Medulla oblongata (tissue), 1 donor: ENCODE data around the gene FETUB.

ENCODE experiments used
- DNase-seq: peaks from one replicate; pipeline ENCODE4 v3.0.0-alpha.2; 2015; ENCODE audit errors: extremely low spot score

The FETUB gene, protein sequence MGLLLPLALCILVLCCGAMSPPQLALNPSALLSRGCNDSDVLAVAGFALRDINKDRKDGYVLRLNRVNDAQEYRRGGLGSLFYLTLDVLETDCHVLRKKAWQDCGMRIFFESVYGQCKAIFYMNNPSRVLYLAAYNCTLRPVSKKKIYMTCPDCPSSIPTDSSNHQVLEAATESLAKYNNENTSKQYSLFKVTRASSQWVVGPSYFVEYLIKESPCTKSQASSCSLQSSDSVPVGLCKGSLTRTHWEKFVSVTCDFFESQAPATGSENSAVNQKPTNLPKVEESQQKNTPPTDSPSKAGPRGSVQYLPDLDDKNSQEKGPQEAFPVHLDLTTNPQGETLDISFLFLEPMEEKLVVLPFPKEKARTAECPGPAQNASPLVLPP

DNA sequence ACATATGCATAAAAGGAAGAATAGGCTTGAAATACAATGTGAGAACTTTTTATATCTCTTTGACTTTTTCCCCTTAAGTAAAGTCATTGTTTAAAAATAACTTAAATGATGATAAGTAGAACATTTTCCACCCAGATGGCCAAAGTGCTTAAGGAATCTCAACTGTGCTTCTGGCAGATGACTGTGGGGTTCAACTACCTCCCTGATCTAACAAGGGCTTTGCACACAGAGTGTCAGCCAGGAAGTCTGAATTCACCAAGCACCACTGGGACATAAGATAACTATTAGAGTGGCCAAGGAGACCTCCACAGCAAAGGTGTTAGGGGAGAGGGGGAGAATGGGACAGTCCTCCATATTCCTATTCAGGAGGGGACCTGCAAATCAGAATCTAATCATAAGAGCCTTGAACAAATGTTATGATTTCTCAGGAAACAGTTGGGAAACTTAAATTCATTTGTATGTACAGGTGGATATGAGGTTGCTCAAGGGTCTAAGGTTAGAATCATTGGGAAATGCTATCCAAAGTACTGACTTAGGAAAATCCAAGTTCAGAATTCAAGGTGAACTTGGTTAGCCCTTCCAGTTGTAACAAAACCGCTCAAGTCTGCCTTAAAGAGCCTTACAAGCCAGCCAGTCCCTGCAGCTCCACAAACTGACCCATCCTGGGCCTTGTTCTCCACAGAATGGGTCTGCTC, at the start of gene FETUB:
Gene FETUB (plus strand): TSS at position 622 of the 695 bp plus-strand sequence. CDS start 62 bp downstream, at position 684.
- DNase-seq: no peak

DNA sequence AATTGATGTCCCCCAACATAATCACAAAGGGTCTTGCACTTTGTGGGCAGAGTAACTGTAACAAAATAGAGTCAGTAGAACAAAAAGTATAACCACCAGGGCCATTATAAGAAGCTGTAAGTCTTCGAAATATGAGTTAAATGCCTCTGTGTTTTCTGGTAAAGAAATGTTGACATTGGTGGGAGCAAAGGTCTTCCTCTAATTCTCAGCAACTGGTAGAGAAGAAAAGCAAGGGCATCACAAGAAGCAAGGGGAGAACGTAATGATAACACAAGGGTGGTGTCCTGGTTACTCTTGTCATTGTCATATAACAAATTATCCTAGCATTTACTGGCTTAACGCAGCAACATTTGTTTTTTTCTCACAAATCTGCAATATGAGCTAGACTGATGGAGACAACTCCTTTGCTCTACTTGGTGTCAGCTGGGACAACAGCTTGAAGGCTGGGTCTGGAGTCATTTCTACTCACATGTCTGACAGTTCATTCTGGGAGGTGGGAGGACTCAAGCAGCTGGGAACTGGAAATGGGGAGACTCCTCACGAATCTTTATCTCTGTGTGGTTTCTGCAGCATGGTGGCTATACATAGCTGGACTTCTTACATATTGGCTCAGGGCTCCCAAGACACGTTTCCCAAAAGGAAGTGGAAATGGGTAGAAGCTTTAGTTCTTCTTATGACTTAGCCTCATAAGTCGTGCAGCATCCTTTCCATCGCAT, 49.5 kb upstream of the FETUB start:
- no peak for DNase-seq

DNA sequence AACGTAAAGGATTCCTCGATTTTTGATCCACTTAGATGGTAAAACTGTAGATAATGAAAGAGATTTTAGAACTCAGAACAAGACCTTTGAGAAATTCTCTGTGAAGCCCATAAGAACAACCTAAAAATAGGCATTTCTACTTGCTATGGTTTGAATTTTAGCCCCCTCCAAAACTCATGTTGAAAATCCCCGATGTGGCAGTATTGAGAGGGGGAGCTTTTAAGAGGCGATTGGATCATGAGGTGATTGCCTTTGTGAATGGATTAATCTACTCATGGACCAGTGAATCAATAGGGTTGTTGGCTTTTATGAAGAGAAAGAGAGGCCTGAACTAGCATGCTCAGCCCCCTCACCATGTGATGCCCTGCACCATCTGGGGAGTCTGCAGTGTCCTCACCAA, 47.5 kb upstream of the FETUB start:
- DNase-seq: no peak

DNA sequence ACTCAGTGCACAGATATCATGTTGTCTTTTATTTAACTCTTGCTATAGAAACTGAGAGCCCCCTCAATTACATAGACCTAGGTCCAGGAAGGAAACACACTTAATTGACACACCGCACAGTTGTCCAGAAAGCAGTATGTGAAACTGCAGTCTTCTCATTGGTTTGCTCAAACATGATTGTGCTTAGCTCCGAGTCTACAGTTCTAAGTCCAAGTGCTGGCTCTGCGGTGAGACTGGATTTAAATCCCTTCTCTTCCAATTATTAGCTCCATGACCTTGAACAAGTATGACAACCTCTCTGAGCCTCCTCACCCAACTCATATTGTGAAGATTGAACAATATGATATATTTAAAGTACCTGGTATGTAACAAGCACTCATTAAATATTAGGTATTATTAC, 46.3 kb upstream of the FETUB start:
- DNase-seq: no peak

DNA sequence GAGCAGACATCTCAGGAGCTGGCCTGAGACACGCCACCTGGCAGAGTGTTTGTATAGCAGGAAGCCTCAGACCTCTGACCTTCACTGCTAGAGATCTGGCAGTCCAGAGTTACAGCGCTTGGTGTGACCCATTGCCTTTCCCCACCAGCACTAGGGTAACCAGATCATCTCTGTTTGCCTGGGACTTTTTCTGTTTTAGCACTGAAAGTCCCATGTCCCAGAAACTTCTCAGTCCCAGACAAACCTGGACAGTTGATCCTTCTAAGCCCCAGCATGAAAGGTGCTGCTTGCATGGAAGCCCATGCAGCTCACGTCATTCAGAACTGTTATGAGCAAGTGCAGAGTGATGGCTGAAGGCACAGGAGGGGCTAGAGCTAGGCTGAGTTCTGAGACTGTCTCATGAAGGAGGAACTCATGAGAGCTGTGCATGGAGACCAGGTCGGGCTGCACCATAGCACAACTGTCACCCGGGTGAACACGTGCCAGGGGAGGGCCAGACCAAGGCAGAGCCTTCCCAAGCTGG, 45.5 kb upstream of the FETUB start:
- no peak for DNase-seq

DNA sequence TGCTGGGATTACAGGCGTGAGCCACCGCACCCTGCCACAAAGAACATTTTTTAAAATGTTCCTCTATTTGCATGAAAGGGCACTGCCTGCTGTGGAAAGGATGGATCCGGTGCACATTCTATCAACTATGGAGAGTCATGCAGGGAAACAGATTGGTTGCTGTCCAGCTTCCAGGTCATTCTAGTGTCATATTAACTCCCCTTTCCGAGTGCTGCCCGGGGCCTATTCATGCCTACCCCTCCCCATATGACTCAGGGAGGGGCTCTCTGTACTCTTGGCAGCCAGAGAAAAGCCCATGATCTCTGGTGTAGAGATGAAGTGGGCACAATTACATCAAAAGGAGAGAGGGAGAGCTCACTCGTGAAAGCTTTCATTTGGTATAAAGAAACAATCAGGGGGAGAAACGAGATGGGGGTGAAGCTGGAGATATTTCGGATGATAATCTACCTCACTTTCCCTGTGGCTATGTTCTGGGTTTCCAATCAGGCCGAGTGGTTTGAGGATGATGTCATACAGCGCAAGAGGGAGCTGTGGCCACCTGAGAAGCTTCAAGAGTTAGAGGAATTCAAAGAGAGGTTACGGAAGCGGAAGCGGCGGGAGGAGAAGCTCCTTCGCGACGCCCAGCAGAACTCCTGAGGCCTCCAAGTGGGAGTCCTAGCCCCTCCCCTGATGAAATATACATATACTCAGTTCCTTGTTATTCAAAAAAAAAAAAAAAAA, 43.5 kb upstream of the FETUB start:
- DNase-seq: no peak

DNA sequence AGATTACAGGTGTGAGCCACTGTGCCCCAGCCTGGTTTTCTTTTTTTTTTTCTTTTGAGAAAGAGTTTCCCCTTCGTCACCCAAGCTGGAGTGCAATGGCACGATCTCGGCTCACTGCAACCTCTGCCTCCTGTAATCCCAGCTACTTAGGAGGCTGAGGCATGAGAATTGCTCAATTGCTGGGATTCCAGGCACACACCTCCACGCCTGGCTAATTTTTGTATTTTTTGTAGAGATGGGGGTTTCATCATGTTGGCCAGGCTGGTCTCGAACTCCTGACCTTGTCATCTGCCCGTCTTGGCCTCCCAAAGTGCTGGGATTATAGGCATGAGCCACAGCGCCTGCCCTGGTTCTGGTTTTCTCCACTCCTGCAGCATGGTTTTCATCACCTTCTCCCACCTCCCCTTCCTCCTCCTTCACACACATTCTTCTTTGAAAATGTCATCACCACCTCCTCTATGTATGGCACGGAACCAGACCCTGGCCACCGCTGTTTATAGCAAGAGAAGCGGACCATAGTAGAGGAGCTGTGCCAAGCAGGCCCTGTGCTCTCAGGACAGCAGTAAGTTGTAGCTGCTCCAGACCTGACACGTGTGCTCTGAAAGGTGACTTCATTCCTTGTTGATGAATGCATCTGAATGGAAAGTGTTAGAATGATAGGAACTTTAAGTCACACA, 42.0 kb upstream of the FETUB start:
- DNase-seq: no peak

DNA sequence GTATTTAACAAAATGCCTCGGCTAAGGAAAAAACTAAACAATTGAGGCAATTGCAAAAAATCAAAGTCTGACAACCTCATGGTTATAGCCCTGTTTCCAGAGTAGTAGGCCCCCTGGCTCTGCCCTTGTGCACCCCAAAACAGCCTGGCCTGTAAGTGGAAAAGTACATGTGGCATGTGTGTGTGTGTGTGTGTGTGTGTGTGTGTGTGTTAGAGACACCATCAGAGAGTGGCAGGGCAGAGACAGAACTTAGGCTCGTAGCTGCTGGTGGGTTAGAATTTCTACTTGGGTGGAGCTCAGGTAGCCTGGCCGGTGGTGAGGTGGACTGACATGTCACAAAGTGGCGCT, 41.4 kb upstream of the FETUB start:
- no peak for DNase-seq

DNA sequence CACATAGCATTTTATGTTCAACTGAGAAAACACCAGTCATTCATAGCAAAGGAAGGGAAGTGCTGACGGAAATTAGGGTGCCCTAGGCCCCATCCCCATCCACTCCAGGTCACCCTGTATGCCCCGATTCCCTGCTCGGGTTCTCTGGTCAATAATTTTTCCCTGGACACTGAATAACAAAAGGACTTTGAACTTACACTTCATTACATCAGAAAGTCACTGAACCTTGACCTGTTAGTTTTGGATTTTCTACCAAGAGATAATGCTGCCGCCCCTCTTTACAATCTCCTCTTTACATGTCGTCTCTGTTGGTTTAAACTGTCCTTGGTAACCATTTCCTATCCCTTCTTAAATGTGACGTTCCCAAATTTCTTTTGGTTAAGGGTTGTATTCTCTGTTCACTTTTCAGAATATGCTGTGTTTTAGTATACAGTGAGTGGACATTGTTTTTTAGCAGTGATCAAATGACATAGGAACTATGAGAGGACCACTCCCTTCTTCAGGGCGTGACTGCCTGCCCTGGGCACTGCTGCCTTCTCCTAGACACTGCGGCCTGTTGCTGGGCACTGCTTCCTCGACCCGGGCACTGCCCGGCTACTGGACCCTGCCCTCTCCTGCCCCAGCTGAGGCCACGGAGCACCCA, 40.9 kb upstream of the FETUB start:
- no peak for DNase-seq

DNA sequence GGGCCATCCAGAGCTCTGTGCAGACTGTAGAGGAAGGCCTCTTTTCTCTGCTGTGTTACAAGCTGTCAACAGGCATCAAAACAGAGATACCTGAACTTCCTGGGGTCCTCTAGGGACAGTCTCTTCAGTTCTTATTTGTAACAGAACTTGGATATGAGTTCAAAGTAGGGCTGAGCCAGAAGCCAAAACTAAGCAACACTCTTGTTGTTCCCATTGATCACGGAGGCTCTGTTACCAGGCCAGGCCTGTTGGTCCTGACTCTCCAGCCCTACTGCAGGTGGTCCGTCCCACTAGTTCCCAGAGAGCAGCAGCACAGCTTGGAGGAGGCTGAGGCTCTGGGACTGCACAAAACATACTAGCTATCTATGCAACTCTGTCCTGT, 40.4 kb upstream of the FETUB start:
- DNase-seq: no peak

DNA sequence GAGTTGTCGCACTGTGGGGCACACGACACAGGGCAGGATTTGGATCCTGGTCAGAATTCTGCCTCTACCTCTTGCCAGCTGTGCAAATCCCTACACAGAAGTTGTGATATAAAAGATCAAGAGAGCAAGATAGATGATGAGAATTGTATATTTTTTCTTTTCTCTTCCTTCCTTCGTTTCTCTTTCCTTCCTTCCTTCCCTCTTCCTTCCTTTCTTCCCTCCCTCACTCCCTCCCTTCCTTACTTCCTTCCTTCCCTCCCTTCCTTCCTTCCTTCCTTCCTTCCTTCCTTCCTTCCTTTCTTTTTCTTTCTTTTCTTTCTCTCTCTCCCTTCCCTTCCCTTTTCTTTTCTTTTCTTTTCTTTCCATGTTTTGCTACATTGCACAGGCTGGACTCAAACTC, 39.3 kb upstream of the FETUB start:
- no peak for DNase-seq

DNA sequence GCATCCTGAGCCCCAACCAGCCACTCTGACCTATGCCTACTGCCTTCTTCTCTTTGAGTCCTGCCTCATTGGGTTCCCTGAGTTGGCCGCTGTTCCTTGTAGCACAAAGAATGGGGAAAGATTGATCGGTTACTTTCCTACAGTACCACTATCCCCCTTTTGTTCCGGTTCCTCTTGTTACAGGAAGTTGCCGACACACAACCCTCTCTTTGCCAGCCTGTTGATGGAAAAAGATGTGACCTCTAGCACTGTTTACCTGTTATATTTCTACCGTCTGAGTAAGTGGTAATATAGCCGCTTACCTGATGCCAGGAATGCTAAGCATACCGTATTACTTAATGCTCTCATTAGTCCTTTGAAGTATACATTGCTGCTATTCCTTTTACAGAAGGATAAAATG, 37.0 kb upstream of the FETUB start:
- no peak for DNase-seq

DNA sequence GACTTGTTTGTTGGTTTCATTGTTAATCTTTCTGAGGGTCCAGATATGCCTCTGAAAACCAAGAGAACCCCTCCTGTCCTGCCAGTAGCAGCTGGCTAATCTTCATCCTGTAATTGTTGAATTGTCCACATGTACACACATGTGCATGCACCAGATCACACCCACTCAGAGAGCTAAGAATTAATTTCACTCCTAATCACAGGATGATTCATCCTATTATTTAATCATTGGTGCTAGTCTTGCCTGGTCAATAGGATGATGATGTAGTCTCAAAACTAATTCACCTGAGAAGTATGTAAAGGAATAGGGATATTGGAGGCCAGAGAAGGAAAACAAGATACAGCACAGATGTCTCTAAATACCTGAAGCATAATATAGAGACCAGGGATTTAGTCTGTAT, 35.1 kb upstream of the FETUB start:
- no peak for DNase-seq

DNA sequence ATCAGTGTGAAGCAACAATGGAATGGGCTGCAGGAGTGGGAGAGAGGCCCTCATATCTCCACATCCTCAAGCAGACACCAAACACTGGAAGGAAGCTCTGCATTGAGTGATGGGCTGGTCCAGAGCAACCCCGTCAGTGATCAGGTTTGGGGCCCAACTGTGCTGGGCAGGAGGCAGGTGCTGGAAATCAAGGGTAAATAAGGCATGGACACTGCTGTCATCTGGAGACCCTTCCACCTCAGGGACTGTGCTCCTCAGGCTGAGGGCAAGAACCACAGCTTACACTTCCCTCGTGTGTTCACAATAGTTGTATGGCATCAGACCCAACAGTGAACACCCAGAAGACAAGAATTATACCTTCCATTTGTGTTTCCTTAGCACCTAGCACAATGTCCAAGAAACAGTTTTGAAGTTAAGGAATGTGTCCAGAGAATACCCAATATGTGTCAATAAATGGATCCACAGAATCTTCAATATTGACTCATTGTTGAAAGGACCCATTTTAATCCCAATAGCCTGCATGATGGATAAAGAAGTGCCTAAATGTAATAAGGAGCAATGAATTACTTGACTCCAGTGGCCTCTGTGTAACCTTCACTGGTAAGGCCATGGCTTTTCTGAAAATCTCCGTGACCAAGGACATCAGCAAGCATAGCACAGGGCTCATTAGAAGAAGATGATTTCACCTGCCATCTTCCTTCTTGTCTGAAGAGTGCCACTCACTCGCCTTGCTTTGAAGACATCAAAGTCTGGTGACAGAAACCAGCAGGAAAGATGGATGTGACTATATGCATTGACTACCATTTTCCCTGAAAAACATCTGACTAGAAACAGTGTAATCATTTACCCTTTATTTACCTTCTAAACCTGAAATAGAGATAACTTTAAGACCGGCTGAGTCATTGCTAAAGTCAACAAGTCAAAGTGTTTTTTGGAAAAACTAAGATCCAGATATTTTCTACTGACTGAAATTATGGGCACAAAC, 34.3 kb upstream of the FETUB start:
- DNase-seq: no peak

DNA sequence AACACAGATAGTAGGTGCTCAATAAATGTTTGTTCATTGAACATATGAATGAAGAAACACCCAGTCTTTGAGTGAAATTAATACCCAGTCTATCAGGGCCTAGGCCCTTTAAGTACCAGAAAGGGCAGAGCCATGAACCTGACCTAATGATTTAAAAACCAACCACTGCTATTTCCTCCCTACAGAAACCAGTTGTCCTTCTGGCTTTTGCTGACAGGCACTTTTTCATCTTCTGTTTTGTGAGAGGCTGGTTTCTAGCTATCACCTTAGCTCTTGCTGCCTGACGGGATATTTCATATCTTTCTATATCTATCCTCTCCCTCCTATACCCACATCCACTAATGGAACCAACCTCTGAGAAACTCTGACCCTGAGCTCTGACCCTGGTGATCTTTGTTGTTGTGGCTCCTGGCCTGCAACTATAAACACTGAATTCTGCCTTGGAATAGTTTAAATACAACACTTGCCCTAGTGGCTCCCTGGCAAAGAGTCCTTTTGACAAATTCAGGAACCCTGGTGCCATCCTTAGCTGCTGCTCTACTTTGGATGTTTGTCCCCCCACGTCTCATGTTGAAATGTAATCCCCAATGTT, 31.5 kb upstream of the FETUB start:
- no peak for DNase-seq

DNA sequence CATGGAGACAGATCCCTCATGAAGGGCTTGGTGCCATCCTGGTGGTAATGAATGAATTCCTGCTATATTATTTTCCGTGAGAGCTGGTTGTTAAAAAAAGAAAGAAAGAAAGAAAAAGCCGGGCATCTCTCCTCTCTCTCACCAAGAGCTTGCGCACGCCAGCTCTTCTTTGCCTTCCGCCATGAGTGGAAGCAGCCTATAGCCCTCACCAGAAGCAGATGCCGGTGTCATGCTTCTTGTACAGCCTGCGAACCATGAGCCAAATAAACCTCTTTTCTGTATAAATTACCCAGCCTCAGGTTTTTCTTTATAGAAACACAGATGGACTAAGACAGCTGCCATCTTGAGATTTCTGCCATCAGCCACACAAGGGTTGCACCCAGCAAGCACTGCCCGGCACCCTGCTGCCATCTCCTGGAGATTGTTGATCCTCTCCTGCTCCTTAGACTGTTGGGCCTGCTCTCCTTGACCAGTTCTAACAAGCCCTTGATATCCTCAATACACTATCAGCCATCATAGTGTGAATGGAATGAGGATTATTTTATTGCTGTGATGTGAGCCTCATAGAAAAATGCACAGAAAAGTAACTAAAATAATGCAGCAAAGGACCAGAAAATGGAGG, 30.8 kb upstream of the FETUB start:
- no peak for DNase-seq

DNA sequence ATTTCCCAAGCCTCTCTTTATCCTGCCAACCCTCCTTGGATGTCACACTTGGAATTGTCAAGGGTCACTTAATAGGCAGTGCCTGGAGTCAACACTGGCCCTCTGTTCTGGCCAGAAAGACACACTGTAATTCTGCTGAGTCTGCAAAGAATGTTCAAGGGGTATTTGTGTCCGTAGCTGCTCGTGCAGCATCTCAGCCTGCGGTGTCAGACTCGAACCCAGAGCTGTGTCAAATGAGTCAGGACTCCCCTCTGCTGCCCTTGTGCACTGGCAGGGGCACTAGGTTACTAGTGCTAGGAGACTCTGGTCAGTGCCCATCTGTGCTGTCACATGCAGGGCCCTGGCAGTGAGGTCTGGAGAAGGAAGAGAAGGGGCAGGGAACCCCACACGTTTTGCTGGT, 28.1 kb upstream of the FETUB start:
- DNase-seq: no peak

DNA sequence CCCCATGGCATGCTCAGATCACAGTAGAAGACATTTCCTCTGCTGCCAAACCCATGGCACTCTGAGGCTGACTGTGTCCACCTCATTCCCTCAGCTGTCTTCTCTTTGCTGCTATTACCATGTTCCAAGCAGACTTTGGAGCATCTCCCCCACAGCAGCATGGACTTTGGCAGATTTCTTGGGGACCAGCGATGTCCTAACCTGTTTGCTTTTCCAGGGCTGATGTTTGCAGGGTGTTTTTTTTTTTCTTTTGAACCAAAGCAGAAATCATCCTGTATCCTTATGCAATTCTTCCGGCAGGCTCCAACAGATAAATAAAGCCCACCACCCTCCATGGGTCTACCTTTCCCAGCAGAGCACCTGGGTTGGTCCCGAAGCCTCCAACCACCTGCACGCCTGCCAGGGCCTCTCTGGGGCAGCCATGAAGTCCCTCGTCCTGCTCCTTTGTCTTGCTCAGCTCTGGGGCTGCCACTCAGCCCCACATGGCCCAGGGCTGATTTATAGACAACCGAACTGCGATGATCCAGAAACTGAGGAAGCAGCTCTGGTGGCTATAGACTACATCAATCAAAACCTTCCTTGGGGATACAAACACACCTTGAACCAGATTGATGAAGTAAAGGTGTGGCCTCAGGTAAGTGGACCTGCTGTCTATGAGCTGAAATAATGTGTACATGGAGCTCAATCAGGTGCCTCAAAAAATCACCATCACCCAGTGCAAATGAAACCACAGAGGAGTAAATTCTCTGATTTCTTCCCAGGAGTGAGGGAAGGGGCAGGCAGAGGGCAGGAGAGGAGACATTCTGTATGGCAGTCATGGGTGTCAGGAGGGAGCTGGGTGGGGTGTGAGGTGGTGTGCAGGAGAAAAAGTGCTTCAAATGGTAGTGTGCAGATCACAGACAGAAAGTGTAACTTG, 27.2 kb upstream of the FETUB start, which contains the start of gene AHSG:
Gene AHSG (plus strand): TSS at position 340 of the 916 bp plus-strand sequence. CDS start 82 bp downstream, at position 422.
- no peak for DNase-seq
